Measurements from ENCODE around the gene PSME2.

DNA sequence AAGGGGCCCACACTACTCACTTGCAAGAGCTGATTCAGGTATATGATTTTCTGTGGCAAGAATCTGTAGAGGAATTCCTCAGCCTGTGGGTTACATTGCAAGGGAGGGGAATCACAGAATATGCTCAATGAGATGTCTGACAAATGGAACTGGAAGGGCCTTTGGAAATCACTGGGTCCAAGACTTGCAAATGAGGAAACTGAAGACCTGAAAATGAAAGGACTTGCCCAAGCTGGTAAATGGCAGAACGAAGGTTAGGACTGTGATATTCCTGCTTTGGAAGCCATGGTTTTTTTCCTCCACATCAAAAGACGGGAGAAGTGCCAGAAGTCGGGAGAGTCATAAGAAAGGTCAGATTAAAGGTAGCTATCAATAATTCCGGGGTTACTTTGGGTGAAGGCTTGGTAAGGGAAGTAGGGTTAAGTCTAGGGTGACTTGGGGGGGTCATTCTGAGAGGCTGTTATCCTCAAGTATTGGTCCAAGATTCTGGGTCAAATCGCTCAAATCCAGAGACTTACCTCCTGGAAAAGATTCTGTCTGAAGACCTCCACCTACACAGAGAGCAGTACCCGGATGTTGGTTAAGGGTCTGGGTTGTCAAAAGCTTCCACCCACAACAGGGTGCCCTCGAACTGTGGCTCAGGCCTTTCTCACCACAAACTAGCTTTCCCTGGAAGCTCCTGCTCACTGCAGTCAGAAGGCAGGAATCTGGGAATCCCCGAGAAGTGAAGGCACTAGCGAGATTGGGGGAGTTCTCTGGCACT, 539 bp downstream of the PSME2 start:
- TF ChIP-seq EZH2 (IDR thresholded peaks at IDR 0.05; ENCODE audit: low read length, missing control alignments): no peak
- TF ChIP-seq, protein P1, sequence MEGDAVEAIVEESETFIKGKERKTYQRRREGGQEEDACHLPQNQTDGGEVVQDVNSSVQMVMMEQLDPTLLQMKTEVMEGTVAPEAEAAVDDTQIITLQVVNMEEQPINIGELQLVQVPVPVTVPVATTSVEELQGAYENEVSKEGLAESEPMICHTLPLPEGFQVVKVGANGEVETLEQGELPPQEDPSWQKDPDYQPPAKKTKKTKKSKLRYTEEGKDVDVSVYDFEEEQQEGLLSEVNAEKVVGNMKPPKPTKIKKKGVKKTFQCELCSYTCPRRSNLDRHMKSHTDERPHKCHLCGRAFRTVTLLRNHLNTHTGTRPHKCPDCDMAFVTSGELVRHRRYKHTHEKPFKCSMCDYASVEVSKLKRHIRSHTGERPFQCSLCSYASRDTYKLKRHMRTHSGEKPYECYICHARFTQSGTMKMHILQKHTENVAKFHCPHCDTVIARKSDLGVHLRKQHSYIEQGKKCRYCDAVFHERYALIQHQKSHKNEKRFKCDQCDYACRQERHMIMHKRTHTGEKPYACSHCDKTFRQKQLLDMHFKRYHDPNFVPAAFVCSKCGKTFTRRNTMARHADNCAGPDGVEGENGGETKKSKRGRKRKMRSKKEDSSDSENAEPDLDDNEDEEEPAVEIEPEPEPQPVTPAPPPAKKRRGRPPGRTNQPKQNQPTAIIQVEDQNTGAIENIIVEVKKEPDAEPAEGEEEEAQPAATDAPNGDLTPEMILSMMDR (conservative IDR thresholded peaks at IDR 0.05 in 1 of 2, IDR thresholded peaks at IDR 0.05 in 1 of 2; ENCODE audit: low read depth in 1 of 2, low read length in 2 of 2): no peak

Measured in fibroblast of lung (primary cell).